GM18870 (cell line): ENCODE data around the gene SLC25A10.
"Not testable (repeated sequence)": the region's sequence is repeated elsewhere in the genome, so short reads cannot be mapped to it uniquely, and the experiment has no call there.

Experiments
- ATAC-seq: cut with Tn5 transposase; IDR thresholded peaks from one replicate; pipeline ENCODE4 v1.9.1; 2021; ENCODE audit warnings: moderate library complexity; ENCODE audit not compliant: unreplicated experiment

The SLC25A10 gene

DNA sequence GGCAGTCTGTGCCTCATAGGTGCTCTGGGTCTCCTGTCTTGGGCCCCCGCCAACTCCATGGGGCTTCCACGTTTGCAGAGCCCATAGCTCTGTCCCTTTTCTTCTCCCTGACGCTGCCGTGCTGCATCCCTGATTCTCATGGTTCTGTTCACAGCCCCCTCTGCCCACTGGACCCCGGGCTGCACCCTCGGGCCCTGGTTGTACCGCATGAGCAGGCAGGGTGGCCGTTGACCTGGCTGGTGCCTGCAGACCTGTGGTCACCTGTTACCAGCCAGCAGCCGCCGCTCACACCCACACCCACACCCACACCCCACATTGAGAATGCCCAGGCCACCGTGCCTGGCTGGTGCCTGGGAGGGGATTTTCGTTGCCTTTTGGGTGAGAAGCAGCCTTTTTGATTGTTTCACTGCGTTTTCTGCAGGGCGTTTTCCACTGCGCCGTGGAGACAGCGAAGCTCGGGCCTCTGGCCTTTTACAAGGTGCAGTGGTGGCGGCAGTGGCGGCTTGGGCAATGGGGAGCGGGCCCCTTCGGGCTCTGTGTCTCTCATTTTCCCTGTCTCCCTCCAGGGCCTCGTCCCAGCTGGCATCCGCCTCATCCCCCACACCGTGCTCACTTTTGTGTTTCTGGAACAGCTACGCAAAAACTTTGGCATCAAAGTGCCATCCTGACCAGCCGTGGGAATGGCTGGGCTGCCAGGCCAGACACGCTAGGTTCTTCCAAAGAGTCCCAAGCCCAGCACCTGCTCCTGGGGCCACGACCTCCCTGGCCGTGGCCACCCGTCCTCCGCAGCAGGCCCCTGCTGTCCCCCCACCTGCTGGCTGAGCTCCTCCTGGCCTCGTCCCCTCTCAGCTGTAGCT is 7.6 kb downstream of the SLC25A10 start:
- ATAC-seq = no peak

DNA sequence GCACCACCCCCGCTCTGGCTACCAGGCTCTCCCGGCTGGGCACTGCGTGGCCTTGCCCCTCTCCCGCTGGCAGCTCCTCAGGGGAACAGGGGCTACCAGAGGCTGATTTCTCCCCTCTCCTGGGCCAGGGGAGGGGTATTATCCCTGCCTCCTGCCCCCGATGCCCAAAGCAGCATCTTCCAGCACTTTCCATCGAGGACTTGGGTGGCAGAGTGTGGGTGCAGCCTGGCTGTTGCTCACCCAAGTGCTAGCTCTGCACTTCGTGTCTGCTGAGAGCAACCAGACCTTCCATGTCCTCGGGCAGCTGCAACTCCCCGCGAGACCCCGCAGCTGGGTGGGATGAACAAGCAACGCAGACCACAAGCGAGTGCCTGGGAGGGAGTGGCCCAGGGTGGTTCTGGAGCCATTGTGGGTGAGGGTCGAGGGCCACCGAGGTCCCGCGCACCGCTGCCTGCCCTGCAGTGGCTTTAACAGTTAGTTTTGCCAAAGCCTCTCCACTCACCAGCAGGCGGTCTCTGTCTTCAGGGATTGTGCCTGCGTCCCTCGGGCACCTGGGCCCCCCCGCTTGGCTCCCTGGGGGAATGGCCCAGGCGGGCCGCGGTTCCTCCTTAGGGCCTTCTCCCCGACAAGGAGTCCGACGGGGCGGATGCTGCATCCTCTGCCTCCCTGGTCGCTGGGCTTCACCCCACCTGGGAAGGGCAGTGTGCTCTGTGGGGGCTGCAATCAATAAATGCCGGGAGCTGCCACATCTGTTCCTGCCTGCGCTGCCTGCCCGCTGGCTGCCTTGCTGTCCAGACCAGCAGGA is 8.4 kb downstream of the SLC25A10 start:
- no peak for ATAC-seq

DNA sequence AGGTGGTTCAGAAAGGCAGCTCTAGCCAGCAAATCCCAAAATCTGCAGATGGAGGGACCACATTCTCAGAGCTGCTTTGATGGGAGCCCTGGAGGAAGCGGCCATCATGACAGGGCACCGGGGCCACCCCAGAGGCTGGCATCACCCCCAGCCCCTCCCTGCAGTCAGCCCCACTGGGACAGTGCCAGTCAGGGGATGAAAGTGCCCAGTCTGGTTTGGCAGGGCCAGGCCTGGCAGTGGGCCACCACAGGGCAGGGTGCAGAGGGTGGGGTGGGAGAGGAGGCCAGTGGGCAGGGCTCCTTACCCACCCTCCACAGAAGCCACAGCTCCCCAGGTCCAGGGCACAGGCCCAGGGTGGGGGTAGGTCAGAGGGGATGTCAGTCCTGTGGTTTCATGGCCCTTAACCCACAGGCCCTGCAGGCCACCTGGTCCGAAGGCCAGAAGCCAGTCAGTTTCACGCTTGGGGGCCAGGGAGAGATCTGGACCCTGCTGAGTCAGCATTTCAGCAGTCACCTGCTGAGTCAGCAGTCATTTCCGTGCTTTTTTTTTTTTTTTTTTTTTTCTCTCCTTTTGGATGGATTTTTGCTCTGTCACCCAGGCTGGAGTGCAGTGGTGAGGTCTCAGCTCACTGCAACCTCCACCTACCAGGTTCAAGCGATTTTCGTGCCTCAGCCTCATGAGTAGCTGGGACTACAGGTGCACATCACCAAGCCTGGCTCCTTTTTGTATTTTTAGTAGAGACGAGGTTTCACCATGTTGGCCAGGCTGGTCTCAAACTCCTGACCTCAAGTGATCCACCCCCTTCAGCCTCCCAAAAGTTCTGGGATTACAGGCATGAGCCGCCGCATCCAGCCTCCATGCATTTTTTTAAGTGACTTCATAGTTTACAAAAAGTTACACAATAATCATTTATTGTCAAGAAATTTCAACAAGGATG is 10.4 kb downstream of the SLC25A10 start:
- no peak for ATAC-seq

DNA sequence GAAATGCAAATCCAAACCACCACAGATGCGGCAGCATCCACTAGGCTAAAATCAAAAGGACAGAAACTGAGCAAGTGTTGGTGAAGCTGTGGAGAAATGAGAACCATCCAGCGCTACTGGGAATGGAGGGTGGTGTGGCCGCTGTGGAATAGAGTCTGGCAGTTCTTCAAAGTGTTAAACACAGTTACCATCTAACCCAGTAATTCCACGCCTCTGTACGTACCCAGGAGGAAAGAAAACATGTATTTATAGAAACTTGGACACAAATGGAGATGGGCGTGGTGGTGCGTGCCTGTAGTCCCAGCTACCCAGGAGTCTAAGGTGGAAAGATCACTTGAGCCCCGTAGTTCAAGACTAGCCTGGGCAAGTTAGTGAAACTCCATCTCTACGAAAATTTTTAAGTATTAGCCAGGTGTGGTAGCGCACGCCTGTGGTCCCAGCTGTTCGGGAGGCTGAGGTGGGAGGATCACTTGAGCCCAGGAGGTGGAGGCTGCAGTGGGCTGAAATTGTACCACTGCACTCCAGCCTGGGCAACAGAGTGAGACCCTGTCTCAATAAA is 11.6 kb downstream of the SLC25A10 start:
- ATAC-seq = no peak

DNA sequence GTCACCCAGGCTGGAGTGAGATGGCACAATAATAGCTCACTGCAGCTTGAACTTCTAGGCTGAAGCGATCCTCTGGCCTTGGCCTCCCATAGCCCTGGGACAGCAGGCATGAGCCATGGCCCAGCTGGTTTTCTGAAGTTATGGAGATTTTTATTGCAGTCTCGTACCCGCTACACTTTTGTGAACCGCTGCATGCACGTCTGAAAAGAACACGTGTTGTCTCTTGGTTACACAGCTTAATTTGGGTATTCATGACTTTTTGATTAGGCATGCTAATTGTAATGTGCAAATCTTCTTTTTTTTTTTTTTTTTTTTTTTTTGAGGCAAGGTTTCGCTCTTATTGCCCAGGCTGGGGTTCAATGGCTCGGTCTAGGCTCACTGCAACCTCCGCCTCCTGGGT is 13.4 kb downstream of the SLC25A10 start:
- no peak for ATAC-seq

DNA sequence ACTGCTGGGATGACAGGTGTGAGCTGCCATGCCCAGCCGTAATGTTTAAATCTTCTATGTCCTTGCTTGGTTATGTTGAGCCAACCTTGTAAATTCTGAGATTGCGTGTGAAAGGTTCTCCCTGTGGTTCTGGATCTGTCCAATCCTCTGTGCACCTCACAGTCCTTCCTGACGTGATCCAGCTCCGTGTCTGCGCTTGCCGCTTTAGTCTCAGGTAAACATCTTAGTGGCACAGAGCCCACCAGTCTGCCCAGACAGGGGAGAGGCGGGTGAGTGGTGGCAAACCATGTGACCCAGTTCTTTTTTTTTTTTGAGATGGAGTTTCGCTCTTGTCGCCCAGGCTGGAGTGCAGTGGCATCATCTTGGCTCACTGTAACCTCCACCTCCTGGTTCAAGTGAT is 13.9 kb downstream of the SLC25A10 start:
- ATAC-seq = no peak

DNA sequence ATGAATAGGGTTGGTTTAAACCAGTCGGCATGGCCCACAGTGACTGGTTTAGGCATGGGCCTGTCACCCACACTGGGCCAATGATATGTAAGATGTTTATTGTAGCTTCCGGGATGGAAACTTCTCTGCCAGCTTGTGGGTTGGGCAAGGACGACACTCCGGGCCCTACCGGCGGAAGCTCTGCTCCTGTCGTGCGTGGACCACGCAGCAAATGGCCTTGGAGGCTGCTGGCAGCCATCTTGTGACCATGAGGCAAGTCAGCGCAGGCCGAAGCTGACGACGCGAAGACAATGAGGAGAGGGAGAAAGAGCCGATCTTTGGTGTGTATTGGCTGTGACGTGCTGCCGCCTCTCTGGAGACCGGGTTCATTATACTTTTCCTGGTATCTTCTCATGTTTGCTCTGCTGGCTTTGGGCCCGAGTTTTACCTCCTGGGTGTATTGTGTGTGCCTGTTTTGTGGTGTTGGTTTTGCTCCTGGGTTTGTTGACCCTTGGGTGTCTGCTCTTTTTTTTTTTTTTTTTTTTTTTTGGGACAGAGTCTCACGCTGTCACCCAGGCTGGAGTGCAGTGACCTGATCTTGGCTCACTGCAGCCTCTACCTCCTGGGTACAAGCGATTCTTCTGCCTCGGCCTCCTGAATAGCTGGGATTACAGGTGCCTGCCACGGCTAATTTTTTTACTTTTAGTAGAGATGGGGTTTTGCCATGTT is 15.4 kb downstream of the SLC25A10 start:
- ATAC-seq = no peak

DNA sequence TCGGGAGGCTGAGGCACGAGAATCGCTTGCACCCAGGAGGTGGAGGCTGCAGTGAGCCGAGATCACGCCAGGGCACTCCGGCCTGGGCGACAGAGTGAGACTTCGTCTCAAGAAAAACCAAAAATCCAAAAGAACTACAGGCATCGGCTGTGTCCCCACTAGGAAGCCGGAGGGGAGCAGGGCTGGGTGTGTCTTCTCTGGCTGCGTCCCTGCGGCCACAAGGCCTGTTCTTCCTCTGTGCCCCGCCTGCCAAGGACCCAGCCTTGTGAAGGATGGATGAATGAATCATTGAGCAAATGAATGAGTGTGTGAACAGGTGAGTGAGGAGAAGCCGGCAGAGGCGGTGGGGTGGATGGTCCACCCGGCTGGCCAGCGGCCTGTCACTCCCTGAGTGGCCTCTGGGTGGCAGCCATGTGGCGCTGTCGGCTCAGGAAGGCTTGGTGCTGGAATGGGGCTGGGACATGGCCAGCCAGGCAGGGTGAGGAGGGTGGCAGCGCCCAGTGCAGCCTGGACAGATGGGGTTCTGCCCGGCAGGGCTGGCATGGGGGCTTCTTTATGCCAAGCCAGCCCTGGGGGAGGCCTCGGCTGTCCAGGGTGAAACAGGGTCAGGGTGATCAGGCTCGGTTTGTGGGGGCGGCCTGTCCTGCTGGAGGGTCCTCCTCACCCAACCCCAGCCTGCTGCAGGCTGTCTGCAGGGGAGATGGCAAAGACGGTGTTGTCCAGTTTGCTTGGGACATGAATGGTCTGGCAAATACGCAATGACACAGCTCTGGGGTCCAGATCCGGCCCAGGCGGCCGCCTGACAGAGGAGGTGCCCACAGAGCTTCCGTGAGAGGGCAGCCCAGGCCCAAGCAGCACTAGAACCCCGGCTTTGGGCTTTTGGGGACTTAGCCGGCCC is 21.7 kb downstream of the SLC25A10 start:
- no peak for ATAC-seq

DNA sequence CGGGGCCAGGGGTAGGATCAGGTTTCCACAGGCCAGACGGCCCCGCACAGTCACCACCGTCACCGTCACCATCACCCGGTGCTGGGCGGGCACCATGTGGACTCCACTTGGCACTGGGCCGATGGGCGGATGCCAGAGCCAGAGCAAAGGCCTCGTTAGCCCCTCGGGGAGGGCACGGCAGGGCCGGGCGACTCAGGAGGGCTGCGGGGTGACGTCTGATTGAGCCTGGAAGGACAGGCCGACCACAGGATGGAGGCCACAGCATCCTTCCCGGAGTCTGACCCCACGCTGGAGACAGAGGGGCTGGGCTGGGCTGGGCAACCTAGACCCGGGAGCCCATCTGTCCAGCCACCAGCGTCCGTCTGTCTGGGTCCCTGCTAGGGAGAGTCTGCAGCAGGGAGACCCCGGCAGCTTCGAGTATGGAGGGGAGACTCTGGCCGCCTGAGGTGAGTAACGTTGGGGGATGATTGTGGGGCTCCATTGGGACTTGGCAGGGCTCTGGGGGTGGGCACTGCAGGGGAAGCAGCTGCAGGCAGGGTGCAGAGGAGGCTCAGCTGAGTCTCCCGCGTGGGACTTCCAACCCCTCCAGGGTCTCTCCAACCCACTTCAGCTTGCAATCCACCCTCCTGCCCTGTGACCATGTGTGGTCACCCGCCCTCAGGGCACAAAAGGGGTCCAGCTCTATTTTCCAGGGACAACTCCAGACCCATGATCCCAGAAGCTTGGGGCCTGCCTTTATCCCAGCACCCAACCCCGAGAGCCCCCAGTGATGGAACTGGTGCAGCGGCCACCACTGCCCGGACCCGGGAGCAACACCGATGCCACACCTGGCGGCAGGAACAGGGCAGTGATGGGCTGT is 22.6 kb downstream of the SLC25A10 start:
- ATAC-seq = no peak

DNA sequence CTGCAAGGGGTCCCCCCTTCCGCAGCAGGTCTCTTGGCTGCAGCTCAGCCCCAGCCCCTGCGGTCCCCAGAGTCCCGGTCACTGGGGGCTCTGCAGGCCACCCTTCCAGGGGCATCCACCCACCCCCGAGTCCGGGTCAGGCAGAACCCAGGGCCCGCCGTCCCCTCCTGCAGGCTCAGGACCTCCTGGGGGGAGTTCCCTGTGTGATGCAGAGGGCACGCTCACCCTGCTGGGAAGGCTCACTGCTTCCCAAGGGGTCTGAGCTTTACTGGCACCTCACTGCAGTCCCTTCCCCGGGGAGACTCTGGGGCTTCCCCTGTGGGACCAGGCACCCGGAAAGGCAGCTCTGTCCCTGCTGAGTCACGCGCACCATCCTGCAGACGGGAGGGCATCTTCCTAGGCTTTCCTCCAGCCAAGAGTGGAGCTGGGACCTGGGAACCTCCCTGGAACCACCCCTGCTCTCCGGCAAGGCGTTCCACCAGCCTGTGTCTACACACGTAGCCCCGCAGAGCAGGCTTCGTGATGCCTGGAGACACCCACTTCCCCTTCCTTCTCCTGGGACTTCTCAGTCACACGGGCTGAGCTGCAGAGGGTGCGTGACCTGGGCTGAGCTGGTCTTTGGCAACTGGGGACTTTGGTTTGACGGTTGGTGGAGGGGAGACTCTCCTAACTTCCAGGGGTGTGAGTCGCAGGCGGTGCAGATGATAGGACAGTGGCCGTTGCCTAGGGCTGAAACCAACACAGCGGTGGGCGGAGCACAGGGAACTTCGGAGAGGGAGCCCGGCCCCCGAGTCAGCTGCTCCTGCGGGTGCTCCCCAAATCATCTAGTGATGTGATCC is 23.4 kb downstream of the SLC25A10 start:
- no peak for ATAC-seq

DNA sequence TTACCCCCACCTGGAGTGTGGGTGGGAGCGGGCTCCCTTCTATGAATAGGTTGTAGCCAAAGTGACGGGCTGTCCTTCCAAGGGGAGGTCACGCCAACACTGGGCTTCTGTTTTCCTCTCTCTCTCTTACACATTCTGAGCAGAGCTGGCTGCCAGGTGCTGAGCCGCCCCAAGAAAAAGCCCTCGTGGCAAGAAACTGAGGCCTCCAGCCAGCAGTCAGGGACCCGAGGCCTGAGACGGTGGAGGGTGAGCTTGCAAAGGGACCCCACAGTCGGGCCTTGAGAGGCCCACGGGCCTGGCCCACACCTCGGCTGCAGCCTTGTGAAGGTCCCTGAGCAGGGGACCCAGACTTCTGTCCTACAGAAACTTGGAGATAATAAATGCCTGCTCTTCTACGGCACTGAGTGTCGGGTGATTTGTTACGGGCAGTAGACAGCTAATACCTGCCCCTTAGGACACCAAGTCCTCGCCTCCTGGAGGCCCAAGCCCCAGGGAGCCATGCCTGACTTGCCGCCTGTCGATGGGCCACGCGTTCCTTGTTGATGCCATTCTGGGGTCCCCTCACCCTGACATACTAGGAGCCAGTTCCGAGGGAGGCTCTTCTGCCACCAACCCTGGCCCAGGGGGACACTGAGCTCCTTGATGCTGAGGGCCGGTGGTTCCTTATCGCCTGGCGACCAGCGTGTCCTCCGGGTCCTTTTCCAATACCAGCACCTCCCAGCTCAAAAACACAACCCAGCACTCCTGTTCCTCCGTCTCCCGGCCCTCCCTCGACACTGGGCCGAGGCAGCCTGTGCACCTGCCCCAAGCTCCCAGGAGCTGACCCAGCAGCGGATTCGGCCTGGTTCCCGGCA is 26.1 kb downstream of the SLC25A10 start:
- ATAC-seq = no peak

DNA sequence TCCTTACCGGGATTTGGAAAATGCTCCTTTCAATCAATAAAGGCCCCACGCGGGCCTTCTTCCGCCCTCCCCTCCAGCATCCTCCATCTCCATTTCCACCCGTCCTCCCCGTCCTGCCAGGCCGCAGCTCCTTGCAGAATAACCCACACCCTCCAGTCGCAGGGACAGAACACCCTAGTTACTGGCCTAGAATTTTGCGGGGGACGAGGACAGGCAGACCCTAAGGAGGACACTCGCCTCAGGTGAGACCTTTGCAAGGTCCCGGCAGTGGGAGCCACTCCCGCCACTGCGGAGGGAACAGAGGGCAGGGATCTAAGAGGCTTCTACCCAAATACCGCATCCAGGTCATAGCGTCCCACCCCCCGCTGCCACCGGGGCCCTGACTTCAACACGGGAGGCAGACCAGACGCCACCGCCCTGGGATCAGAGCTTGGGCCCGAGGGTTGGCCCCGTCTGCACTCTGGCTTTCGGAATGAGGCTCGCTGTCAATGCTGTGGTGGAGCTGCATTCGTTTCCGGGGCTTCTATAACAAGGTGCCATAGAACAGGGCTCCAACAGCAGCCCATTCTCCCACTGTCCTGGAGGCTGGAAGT is 26.8 kb downstream of the SLC25A10 start:
- ATAC-seq = no peak

DNA sequence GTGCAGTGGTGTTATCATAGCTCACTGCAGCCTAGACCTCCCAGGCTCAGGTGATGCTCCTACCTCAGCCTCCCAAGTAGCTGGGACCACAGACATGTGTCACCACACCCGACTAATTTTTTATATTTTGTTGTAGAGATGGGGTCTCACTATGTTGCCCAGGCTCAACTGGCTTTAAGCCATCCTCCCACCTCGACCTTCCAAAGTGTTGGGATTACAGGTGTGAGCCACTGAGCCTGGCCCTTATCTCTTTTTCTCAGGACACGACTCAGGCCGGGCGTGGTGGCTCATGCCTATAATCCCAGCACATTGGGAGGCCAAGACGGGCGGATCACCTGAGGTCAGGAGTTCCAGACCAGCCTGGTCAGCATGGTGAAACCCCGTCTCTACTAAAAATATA is 27.5 kb downstream of the SLC25A10 start:
- not testable (repeated sequence) for ATAC-seq

DNA sequence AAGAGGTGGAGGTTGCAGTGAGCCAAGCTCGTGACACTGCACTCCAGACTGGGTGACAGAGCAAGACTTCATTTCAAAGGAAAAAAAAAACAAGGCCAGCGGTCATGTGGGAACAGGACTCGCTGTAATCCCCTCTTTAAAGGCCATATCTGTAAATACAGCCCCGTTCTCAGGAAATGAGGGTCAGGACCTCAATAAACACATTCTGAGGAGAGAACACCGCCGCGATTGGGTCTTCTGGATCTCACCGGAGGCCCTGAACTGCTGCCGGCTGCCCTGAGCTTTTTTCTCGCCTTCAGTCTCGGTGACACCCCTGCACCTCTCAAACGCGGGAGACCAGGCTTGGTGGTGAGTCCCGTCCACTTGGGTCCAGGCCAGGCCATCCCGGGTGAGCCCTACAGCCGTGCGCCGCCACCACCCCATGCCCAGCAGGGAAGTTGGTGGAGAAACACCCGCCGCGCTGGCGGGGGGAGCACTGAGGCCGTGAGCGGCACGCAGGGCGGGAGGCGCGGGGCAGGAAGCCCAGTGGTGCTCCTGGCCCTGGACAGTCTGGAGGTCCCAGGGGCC is 28.4 kb downstream of the SLC25A10 start:
- no peak for ATAC-seq

DNA sequence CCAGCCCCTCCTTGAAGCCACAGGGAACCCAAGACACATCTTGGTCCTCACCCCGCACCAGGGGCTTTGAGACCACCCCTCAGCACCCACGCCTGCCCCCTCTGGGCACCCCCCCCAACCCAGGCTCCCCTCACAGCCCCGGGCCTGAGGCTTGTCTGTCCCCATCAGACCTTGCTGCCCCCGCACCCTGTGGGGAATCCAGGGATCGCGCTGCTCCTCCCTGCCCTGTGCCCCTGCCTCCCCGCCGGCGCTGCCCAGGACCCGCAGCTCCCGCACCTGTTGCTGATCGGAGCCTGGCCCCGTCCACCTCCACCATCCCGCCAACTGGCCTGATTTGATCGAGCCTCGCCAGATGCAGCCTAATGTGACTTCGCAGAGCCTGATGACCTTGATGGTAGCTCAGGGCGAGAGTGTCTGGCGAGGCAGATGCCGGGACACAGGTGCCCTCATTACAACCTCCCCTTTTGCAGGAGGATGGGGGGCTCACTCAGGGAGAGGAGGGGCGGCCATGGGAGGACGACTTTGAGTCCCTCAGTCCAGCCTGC is 29.0 kb downstream of the SLC25A10 start:
- ATAC-seq = no peak
